GM23338 (cell line): Measurements from ENCODE around the gene CITED4. TPM values are rescaled to one million over a fixed set of nuclear protein-coding genes. Genes with fewer than 3 reads are reported as not detected.

Experiments
- ATAC-seq: fragments of 200-7000 bp; cut with Tn5 transposase; 3 replicates; pipeline ENCODE4 v1.9.1; 2020
- DNase-seq: peaks from one replicate; pipeline ENCODE4 v3.0.0-alpha.2; 2015; ENCODE audit warnings: low spot score
- H2AFZ ChIP-seq: fragments of 200-600 bp; sonication (generic); 2 replicates; pipeline ENCODE4 v1.8.0; 2016; ENCODE audit warnings: antibody characterized with exemption, mild to moderate bottlenecking, moderate library complexity
- H3F3A ChIP-seq: fragments of 200-600 bp; sonication (generic); replicated peaks from 2 replicates; pipeline ENCODE4 v1.8.0; 2017; ENCODE audit warnings: antibody characterized with exemption, mixed run types, low read depth
- H3K27ac ChIP-seq: fragments of 200-600 bp; sonication (generic); 2 replicates; pipeline ENCODE4 v1.6.1; 2016; ENCODE audit warnings: low read depth
- H3K27me3 ChIP-seq: fragments of 200-600 bp; sonication (generic); 2 replicates; pipeline ENCODE4 v1.8.0; 2016; ENCODE audit warnings: mild to moderate bottlenecking, mixed run types, moderate library complexity; ENCODE audit not compliant: insufficient read depth
- H3K36me3 ChIP-seq: fragments of 200-600 bp; sonication (generic); 2 replicates; pipeline ENCODE4 v1.8.0; 2016; ENCODE audit warnings: mild to moderate bottlenecking; ENCODE audit not compliant: insufficient read depth
- H3K4me1 ChIP-seq: fragments of 200-600 bp; sonication (generic); 2 replicates; pipeline ENCODE4 v1.8.0; 2016; ENCODE audit warnings: mild to moderate bottlenecking, moderate library complexity; ENCODE audit not compliant: insufficient read depth
- H3K4me2 ChIP-seq: fragments of 200-600 bp; sonication (generic); 2 replicates; pipeline ENCODE4 v1.7.1; 2017; ENCODE audit warnings: mixed run types
- H3K4me3 ChIP-seq: fragments of 200-600 bp; sonication (generic); 2 replicates; pipeline ENCODE4 v1.6.1; 2016; ENCODE audit warnings: mixed run types
- H3K79me2 ChIP-seq: fragments of 200-600 bp; sonication (generic); replicated peaks from 2 replicates; pipeline ENCODE4 v1.8.0; 2017; ENCODE audit warnings: mild to moderate bottlenecking; ENCODE audit not compliant: insufficient read depth
- H3K9me2 ChIP-seq: fragments of 200-600 bp; sonication (generic); 2 replicates; pipeline ENCODE4 v1.8.0; 2017; ENCODE audit not compliant: insufficient read depth
- H4K20me1 ChIP-seq: fragments of 200-600 bp; sonication (generic); replicated peaks from 2 replicates; pipeline ENCODE4 v1.8.0; 2017; ENCODE audit warnings: mild to moderate bottlenecking; ENCODE audit not compliant: insufficient read depth
- H3K27ac Mint-ChIP-seq: 2 replicates; pipeline ENCODE4 v1.8.0; 2020; ENCODE audit warnings: inconsistent platforms, mild to moderate bottlenecking, moderate library complexity, mixed read lengths
- H3K27me3 Mint-ChIP-seq: 3 replicates; pipeline ENCODE4 v1.8.0; 2022; ENCODE audit warnings: low read depth, mild to moderate bottlenecking, moderate library complexity, mixed read lengths, inconsistent platforms; ENCODE audit not compliant: insufficient read depth, poor library complexity
- H3K36me3 Mint-ChIP-seq: 3 replicates; pipeline ENCODE4 v1.8.0; 2021; ENCODE audit warnings: low read depth, mild to moderate bottlenecking, inconsistent platforms, moderate library complexity, mixed read lengths
- H3K4me1 Mint-ChIP-seq: 3 replicates; pipeline ENCODE4 v1.8.0; 2020; ENCODE audit warnings: mild to moderate bottlenecking, inconsistent platforms, mixed read lengths
- H3K4me3 Mint-ChIP-seq: 3 replicates; pipeline ENCODE4 v1.8.0; 2021; ENCODE audit warnings: moderate library complexity, mild to moderate bottlenecking, inconsistent platforms, mixed read lengths
- H3K9me3 Mint-ChIP-seq: 3 replicates; pipeline ENCODE4 v1.8.0; 2020; ENCODE audit warnings: moderate library complexity, mild to moderate bottlenecking, inconsistent platforms, mixed read lengths
- CREB1 ChIP-seq: fragments of 250-450 bp; sonication (Bioruptor Pico); IDR thresholded peaks from 2 replicates; pipeline ENCODE4 v1.5.0; 2020; ENCODE audit warnings: low read depth, mild to moderate bottlenecking, moderate library complexity
- EZH2 ChIP-seq: fragments of 200-600 bp; sonication (generic); IDR thresholded peaks from one replicate; pipeline ENCODE4 v1.8.0; 2017; ENCODE audit warnings: antibody characterized with exemption, mild to moderate bottlenecking, low read depth; ENCODE audit not compliant: unreplicated experiment
- EZH2phosphoT487 ChIP-seq: fragments of 200-600 bp; sonication (generic); IDR thresholded peaks from one replicate; pipeline ENCODE4 v1.8.1; 2018; ENCODE audit warnings: antibody characterized with exemption; ENCODE audit not compliant: unreplicated experiment
- JUNB ChIP-seq: IDR thresholded peaks from one replicate; pipeline ENCODE4 v1.6.1; 2016; ENCODE audit warnings: antibody characterized with exemption; ENCODE audit not compliant: unreplicated experiment
- NANOG ChIP-seq: IDR thresholded peaks from 2 replicates; pipeline ENCODE4 v1.6.1; 2016; ENCODE audit warnings: antibody characterized with exemption, borderline replicate concordance
- POLR2AphosphoS5 ChIP-seq: IDR thresholded peaks from 2 replicates; pipeline ENCODE4 v1.6.1; 2016; ENCODE audit warnings: antibody characterized with exemption, low read depth
- ZNF114 ChIP-seq: fragments of 250-450 bp; sonication (Bioruptor Pico); IDR thresholded peaks from 2 replicates; pipeline ENCODE4 v1.5.0; 2020; ENCODE audit warnings: mild to moderate bottlenecking, moderate library complexity
- ZNF331 ChIP-seq: fragments of 250-450 bp; sonication (Bioruptor Pico); IDR thresholded peaks from 2 replicates; pipeline ENCODE4 v1.5.0; 2020; ENCODE audit warnings: low read depth, mild to moderate bottlenecking, moderate library complexity
- polyA plus RNA-seq: library from polyadenylated mRNA; unstranded; fragments of >200 nt; fragmentation: Nextera tagmentation; extraction: Ambion mirVana; gene quantifications from 2 replicates; pipeline ENCODE4 v1.2.1, GENCODE V29; 2016
- total RNA-seq: library from RNA; depleted of rRNA; stranded (reverse); fragments of >200 nt; shearing (Covaris generic); gene quantifications from 2 replicates; pipeline ENCODE4 v1.2.3, GENCODE V29; 2014
- TF ChIP-seq, protein P1 (sequence below): IDR thresholded peaks from 2 replicates; pipeline ENCODE4 v1.6.1; 2016; ENCODE audit warnings: antibody characterized with exemption
- TF ChIP-seq, protein P2 (sequence below): fragments of 250-450 bp; sonication (Bioruptor Pico); IDR thresholded peaks from 2 replicates; pipeline ENCODE4 v1.5.0; 2020; ENCODE audit warnings: mild to moderate bottlenecking, moderate library complexity
- TF ChIP-seq, protein P3 (sequence below): IDR thresholded peaks from one replicate; pipeline ENCODE4 v1.6.1; 2018; ENCODE audit warnings: antibody characterized with exemption; ENCODE audit not compliant: unreplicated experiment

Gene CITED4
- total and polyA plus RNA-seq, 2 experiments from 2014 or later: 2.9 to 18.7 TPM

DNA sequence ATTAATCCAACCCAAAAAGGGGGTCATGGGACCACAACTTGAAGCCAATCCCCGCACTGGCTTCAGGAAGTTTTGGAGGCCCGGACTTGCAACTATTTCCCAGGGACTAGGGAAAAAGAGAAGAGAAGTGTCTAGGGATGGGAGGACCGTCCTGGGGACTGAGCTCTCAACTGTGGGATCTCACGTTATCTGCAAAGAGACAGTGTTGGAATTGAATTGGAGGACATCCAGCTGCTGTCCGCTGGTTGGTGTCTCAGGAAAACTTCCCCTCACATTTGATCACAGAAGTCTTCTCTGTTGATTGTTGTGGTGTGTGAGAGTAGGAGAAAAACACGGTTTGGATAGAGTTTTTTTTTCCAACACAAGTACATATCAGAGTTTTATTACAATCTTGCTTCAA is 46.2 kb upstream of the CITED4 start:
- Histone ChIP-seq H4K20me1 (no peaks in the 10 kb centered on the region), H3K36me3 (no peaks in the 10 kb centered on the region), H3K9me2 (no peaks in the 10 kb centered on the region), H3K4me3 (no peak overlapping the region), H2AFZ (peak overlapping the region; percentile 56; the same call in 1 of the 2 replicates), H3K4me1 (no peaks in the 10 kb centered on the region), H3K79me2 (no peaks in the 10 kb centered on the region), H3F3A (no peaks in the 10 kb centered on the region), H3K27me3 (no peaks in the 10 kb centered on the region), H3K27ac (no peak overlapping the region), H3K4me2 (no peak overlapping the region)
- no peaks in the 10 kb centered on the region for H3K4me1 Mint-ChIP-seq
- TF ChIP-seq, protein P1, sequence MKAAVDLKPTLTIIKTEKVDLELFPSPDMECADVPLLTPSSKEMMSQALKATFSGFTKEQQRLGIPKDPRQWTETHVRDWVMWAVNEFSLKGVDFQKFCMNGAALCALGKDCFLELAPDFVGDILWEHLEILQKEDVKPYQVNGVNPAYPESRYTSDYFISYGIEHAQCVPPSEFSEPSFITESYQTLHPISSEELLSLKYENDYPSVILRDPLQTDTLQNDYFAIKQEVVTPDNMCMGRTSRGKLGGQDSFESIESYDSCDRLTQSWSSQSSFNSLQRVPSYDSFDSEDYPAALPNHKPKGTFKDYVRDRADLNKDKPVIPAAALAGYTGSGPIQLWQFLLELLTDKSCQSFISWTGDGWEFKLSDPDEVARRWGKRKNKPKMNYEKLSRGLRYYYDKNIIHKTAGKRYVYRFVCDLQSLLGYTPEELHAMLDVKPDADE: no peak
- TF ChIP-seq NANOG: no peak
- DNase-seq (no peak), ATAC-seq (no peak)
- no peak overlapping the region for H3K27ac Mint-ChIP-seq
- H3K27me3 Mint-ChIP-seq: no peaks in the 10 kb centered on the region
- H3K9me3 Mint-ChIP-seq: no peaks in the 10 kb centered on the region
- no peak overlapping the region for H3K4me3 Mint-ChIP-seq
- no peaks in the 10 kb centered on the region for H3K36me3 Mint-ChIP-seq

DNA sequence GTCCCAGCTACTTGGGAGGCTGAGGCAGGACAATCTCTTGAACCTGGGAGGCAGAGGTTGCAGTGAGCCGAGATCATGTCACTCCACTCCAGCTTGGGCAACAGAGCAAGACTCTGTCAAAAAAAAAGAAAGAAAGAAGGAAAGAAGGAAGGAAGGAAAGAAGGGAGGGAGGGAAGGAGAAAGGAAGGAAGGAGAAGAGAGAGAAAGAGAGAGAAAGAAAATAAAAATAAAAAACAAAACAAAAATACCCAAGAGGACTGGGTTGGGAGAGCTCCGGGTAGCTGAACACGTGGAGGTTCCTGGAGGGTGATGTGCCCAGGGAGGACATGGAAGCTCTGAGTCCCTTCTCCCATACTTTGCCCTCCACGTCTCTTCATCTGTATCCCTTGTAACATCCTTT is 45.7 kb upstream of the CITED4 start:
- no peaks in the 10 kb centered on the region for H3K27me3 Mint-ChIP-seq
- H3K4me3 ChIP-seq: no peak overlapping the region
- no peaks in the 10 kb centered on the region for H3K4me1 Mint-ChIP-seq
- no peaks in the 10 kb centered on the region for H3K36me3 ChIP-seq
- H4K20me1 ChIP-seq: no peaks in the 10 kb centered on the region
- H3F3A ChIP-seq: no peaks in the 10 kb centered on the region
- H3K27me3 ChIP-seq: no peaks in the 10 kb centered on the region
- no peak overlapping the region for H3K27ac ChIP-seq
- DNase-seq (no peak), ATAC-seq (no peak)
- no peaks in the 10 kb centered on the region for H3K9me3 Mint-ChIP-seq
- H3K27ac Mint-ChIP-seq: no peak overlapping the region
- no peak overlapping the region for H3K4me3 Mint-ChIP-seq
- H3K79me2 ChIP-seq: no peaks in the 10 kb centered on the region
- H3K4me2 ChIP-seq: no peak overlapping the region
- no peaks in the 10 kb centered on the region for H3K36me3 Mint-ChIP-seq
- H3K4me1 ChIP-seq: no peaks in the 10 kb centered on the region
- peak overlapping the region; percentile 56; the same call in 1 of the 2 replicates for H2AFZ ChIP-seq
- no peaks in the 10 kb centered on the region for H3K9me2 ChIP-seq
- no peak for TF ChIP-seq EZH2
- TF ChIP-seq ZNF331 (CRISPR knock-in tag): no peak
- TF ChIP-seq EZH2phosphoT487: no peak
- no peak for TF ChIP-seq CREB1 (CRISPR knock-in tag)
- TF ChIP-seq ZNF114 (CRISPR knock-in tag): no peak
- TF ChIP-seq, protein P2, sequence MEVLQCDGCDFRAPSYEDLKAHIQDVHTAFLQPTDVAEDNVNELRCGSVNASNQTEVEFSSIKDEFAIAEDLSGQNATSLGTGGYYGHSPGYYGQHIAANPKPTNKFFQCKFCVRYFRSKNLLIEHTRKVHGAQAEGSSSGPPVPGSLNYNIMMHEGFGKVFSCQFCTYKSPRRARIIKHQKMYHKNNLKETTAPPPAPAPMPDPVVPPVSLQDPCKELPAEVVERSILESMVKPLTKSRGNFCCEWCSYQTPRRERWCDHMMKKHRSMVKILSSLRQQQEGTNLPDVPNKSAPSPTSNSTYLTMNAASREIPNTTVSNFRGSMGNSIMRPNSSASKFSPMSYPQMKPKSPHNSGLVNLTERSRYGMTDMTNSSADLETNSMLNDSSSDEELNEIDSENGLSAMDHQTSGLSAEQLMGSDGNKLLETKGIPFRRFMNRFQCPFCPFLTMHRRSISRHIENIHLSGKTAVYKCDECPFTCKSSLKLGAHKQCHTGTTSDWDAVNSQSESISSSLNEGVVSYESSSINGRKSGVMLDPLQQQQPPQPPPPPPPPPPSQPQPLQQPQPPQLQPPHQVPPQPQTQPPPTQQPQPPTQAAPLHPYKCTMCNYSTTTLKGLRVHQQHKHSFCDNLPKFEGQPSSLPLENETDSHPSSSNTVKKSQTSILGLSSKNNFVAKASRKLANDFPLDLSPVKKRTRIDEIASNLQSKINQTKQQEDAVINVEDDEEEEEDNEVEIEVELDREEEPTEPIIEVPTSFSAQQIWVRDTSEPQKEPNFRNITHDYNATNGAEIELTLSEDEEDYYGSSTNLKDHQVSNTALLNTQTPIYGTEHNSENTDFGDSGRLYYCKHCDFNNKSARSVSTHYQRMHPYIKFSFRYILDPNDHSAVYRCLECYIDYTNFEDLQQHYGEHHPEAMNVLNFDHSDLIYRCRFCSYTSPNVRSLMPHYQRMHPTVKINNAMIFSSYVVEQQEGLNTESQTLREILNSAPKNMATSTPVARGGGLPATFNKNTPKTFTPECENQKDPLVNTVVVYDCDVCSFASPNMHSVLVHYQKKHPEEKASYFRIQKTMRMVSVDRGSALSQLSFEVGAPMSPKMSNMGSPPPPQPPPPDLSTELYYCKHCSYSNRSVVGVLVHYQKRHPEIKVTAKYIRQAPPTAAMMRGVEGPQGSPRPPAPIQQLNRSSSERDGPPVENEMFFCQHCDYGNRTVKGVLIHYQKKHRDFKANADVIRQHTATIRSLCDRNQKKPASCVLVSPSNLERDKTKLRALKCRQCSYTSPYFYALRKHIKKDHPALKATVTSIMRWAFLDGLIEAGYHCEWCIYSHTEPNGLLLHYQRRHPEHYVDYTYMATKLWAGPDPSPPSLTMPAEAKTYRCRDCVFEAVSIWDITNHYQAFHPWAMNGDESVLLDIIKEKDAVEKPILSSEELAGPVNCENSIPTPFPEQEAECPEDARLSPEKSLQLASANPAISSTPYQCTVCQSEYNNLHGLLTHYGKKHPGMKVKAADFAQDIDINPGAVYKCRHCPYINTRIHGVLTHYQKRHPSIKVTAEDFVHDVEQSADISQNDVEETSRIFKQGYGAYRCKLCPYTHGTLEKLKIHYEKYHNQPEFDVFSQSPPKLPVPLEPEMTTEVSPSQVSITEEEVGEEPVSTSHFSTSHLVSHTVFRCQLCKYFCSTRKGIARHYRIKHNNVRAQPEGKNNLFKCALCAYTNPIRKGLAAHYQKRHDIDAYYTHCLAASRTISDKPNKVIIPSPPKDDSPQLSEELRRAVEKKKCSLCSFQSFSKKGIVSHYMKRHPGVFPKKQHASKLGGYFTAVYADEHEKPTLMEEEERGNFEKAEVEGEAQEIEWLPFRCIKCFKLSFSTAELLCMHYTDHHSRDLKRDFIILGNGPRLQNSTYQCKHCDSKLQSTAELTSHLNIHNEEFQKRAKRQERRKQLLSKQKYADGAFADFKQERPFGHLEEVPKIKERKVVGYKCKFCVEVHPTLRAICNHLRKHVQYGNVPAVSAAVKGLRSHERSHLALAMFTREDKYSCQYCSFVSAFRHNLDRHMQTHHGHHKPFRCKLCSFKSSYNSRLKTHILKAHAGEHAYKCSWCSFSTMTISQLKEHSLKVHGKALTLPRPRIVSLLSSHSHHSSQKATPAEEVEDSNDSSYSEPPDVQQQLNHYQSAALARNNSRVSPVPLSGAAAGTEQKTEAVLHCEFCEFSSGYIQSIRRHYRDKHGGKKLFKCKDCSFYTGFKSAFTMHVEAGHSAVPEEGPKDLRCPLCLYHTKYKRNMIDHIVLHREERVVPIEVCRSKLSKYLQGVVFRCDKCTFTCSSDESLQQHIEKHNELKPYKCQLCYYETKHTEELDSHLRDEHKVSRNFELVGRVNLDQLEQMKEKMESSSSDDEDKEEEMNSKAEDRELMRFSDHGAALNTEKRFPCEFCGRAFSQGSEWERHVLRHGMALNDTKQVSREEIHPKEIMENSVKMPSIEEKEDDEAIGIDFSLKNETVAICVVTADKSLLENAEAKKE (CRISPR knock-in tag): no peak
- TF ChIP-seq POLR2AphosphoS5: no peak
- no peak for TF ChIP-seq JUNB
- TF ChIP-seq, protein P3, sequence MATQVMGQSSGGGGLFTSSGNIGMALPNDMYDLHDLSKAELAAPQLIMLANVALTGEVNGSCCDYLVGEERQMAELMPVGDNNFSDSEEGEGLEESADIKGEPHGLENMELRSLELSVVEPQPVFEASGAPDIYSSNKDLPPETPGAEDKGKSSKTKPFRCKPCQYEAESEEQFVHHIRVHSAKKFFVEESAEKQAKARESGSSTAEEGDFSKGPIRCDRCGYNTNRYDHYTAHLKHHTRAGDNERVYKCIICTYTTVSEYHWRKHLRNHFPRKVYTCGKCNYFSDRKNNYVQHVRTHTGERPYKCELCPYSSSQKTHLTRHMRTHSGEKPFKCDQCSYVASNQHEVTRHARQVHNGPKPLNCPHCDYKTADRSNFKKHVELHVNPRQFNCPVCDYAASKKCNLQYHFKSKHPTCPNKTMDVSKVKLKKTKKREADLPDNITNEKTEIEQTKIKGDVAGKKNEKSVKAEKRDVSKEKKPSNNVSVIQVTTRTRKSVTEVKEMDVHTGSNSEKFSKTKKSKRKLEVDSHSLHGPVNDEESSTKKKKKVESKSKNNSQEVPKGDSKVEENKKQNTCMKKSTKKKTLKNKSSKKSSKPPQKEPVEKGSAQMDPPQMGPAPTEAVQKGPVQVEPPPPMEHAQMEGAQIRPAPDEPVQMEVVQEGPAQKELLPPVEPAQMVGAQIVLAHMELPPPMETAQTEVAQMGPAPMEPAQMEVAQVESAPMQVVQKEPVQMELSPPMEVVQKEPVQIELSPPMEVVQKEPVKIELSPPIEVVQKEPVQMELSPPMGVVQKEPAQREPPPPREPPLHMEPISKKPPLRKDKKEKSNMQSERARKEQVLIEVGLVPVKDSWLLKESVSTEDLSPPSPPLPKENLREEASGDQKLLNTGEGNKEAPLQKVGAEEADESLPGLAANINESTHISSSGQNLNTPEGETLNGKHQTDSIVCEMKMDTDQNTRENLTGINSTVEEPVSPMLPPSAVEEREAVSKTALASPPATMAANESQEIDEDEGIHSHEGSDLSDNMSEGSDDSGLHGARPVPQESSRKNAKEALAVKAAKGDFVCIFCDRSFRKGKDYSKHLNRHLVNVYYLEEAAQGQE: no peak
- no peak for TF ChIP-seq NANOG
